ENCODE measurements around the gene NXNL2.

GRCh38 chr9:88494983-88495721 is 39.8 kb upstream of the NXNL2 start:
- TF ChIP-seq, protein P1, sequence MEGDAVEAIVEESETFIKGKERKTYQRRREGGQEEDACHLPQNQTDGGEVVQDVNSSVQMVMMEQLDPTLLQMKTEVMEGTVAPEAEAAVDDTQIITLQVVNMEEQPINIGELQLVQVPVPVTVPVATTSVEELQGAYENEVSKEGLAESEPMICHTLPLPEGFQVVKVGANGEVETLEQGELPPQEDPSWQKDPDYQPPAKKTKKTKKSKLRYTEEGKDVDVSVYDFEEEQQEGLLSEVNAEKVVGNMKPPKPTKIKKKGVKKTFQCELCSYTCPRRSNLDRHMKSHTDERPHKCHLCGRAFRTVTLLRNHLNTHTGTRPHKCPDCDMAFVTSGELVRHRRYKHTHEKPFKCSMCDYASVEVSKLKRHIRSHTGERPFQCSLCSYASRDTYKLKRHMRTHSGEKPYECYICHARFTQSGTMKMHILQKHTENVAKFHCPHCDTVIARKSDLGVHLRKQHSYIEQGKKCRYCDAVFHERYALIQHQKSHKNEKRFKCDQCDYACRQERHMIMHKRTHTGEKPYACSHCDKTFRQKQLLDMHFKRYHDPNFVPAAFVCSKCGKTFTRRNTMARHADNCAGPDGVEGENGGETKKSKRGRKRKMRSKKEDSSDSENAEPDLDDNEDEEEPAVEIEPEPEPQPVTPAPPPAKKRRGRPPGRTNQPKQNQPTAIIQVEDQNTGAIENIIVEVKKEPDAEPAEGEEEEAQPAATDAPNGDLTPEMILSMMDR (IDR thresholded peaks at IDR 0.05), result no peak
- TF ChIP-seq, protein P2, sequence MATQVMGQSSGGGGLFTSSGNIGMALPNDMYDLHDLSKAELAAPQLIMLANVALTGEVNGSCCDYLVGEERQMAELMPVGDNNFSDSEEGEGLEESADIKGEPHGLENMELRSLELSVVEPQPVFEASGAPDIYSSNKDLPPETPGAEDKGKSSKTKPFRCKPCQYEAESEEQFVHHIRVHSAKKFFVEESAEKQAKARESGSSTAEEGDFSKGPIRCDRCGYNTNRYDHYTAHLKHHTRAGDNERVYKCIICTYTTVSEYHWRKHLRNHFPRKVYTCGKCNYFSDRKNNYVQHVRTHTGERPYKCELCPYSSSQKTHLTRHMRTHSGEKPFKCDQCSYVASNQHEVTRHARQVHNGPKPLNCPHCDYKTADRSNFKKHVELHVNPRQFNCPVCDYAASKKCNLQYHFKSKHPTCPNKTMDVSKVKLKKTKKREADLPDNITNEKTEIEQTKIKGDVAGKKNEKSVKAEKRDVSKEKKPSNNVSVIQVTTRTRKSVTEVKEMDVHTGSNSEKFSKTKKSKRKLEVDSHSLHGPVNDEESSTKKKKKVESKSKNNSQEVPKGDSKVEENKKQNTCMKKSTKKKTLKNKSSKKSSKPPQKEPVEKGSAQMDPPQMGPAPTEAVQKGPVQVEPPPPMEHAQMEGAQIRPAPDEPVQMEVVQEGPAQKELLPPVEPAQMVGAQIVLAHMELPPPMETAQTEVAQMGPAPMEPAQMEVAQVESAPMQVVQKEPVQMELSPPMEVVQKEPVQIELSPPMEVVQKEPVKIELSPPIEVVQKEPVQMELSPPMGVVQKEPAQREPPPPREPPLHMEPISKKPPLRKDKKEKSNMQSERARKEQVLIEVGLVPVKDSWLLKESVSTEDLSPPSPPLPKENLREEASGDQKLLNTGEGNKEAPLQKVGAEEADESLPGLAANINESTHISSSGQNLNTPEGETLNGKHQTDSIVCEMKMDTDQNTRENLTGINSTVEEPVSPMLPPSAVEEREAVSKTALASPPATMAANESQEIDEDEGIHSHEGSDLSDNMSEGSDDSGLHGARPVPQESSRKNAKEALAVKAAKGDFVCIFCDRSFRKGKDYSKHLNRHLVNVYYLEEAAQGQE (IDR thresholded peaks at IDR 0.05; ENCODE audit: insufficient read depth in 1 of 2, low read depth in 2 of 2, low read length in 1 of 2), result no peak
